ENCODE data around the gene RNF175. TPM values are rescaled to one million over a fixed set of nuclear protein-coding genes. Genes with fewer than 3 reads are reported as not detected.

The RNF175 gene
- total RNA-seq, 4 donors from 2014 or later, result 0.96 TPM; not detected in 3

DNA sequence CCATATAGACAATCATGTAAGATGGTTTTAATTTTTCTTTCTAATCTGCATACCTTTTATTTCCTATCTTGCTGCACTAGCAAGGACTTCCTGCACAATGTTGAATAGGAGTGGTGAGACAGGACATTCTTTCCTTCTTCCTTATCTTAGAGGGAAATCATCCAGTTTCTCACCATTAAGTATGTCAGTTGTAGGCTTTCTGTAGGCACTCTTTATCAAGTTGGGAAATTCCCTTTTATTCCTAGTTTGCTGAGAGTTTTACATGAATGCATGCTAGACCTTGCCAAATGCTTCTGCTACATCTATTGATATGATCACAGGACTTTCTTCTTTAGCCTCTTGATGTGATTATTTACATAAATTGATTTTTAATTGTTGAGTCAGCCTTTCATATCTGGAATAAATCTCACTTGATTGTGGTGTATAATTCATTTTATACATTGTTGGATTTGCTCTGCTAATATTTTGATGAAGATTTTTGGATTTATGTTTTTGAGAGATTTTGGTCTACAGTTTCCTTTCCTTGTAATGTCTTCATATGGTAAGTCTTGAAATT, 23.8 kb downstream of the RNF175 start:
- in situ Hi-C loops (cut with MboI; ENCODE audit: low pct_ligation_motif_present in 1 of 4, low pct_unique_long_range_greater_than_20kb in 1 of 4, low sequenced_read_pairs in 3 of 4) (no loop called here), intact Hi-C loops (cut with DNase I; ENCODE audit: low total_unique reads) (no loop called here)
- no peak overlapping the region for H3K27ac ChIP-seq

GRCh38 chr4:153733751-153734448, 25.9 kb downstream of the RNF175 start:
- no peaks in the 10 kb centered on the region for H3K36me3 ChIP-seq
- intact Hi-C loops (cut with DNase I; ENCODE audit: low total_unique reads) (loop anchor here (5.0 kb wide), 1 partner anchor 1013 kb away; no protein-coding TSS in a partner anchor), in situ Hi-C loops (cut with MboI; ENCODE audit: low pct_ligation_motif_present in 1 of 4, low pct_unique_long_range_greater_than_20kb in 1 of 4, low sequenced_read_pairs in 3 of 4) (no loop called here)
- WGBS, 2 donors (ENCODE audit: low coverage in 1 of 2), result 53 to 55% methylated on average over 4 of the region's 4 CpGs
- no peak for DNase-seq
- no peaks in the 10 kb centered on the region for H3K27me3 ChIP-seq
- H3K27ac ChIP-seq, result no peak overlapping the region
- no peak for TF ChIP-seq CTCF (IDR thresholded peaks at IDR 0.05)
- TF ChIP-seq POLR2AphosphoS5 (IDR thresholded peaks at IDR 0.05), result no peak
- TF ChIP-seq POLR2A (IDR thresholded peaks at IDR 0.05), result no peak
- no peak for TF ChIP-seq EP300 (IDR thresholded peaks at IDR 0.05; ENCODE audit: low read depth)
- no peaks in the 10 kb centered on the region for H3K9me3 ChIP-seq
- H3K4me3 ChIP-seq, result no peak overlapping the region
- H3K4me1 ChIP-seq, result no peaks in the 10 kb centered on the region

More for the DNA sequence above, 23.8 kb downstream of the RNF175 start:
- no peak for DNase-seq
- H3K4me1 ChIP-seq, result no peaks in the 10 kb centered on the region
- TF ChIP-seq POLR2AphosphoS5 (IDR thresholded peaks at IDR 0.05), result no peak
- no peak for TF ChIP-seq EP300 (IDR thresholded peaks at IDR 0.05; ENCODE audit: low read depth)
- TF ChIP-seq CTCF (IDR thresholded peaks at IDR 0.05), result no peak
- TF ChIP-seq POLR2A (IDR thresholded peaks at IDR 0.05), result no peak
- no peaks in the 10 kb centered on the region for H3K36me3 ChIP-seq
- H3K9me3 ChIP-seq, result peaks cover 0 to 2% of the 10 kb centered on the region in 2 donors
- no peak overlapping the region for H3K4me3 ChIP-seq
- peaks cover 4% of the 10 kb centered on the region for H3K27me3 ChIP-seq

GRCh38 chr4:153731239-153731638, 28.6 kb downstream of the RNF175 start:
- DNase-seq, result no peak
- Histone ChIP-seq H3K27me3 (no peaks in the 10 kb centered on the region), H3K4me3 (no peak overlapping the region), H3K36me3 (no peaks in the 10 kb centered on the region), H3K9me3 (no peaks in the 10 kb centered on the region), H3K27ac (no peak overlapping the region), H3K4me1 (no peaks in the 10 kb centered on the region)
- in situ Hi-C loops (cut with MboI; ENCODE audit: low pct_ligation_motif_present in 1 of 4, low pct_unique_long_range_greater_than_20kb in 1 of 4, low sequenced_read_pairs in 3 of 4), result no loop called here
- intact Hi-C loops (cut with DNase I; ENCODE audit: low total_unique reads), result loop anchor here (5.0 kb wide), 1 partner anchor 1016 kb away; no protein-coding TSS in a partner anchor
- TF ChIP-seq POLR2A (IDR thresholded peaks at IDR 0.05), result no peak
- no peak for TF ChIP-seq CTCF (IDR thresholded peaks at IDR 0.05)
- TF ChIP-seq POLR2AphosphoS5 (IDR thresholded peaks at IDR 0.05), result no peak
- TF ChIP-seq EP300 (IDR thresholded peaks at IDR 0.05; ENCODE audit: low read depth), result no peak
- WGBS, 2 donors (ENCODE audit: low coverage in 1 of 2), result 40 to 47% methylated on average over 3 of the region's 3 CpGs

DNA sequence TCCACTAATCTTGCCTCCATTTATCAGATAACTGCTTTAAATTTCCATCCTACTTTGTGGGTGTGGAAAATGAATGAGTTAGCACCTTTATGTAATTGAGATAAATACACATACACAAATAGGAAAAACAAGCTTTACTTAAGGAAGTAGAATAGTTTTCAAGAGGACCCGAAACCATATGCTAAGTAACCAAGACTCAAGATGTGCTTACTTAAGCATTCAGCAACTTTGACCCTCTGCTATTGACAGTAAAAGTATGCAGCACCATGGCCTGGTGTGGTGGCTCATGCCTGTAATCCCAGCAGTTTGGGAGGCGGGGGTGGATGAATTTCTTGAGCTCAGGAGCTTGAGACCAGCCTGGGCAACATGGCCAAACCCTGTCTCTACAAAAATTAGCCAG, 29.9 kb downstream of the RNF175 start:
- H3K9me3 ChIP-seq, result no peaks in the 10 kb centered on the region
- no peak overlapping the region for H3K4me3 ChIP-seq
- in situ Hi-C loops (cut with MboI; ENCODE audit: low pct_ligation_motif_present in 1 of 4, low pct_unique_long_range_greater_than_20kb in 1 of 4, low sequenced_read_pairs in 3 of 4) (no loop called here), intact Hi-C loops (cut with DNase I; ENCODE audit: low total_unique reads) (loop anchor here (5.0 kb wide), 1 partner anchor 1017 kb away; no protein-coding TSS in a partner anchor)
- no peak overlapping the region for H3K27ac ChIP-seq
- DNase-seq, result no peak
- H3K4me1 ChIP-seq, result no peaks in the 10 kb centered on the region
- H3K27me3 ChIP-seq, result no peaks in the 10 kb centered on the region
- no peaks in the 10 kb centered on the region for H3K36me3 ChIP-seq
- WGBS, 2 donors (ENCODE audit: low coverage in 1 of 2), result 67 to 78% methylated on average over 1 to 2 of the region's 2 CpGs
- TF ChIP-seq POLR2AphosphoS5 (IDR thresholded peaks at IDR 0.05) (no peak), EP300 (IDR thresholded peaks at IDR 0.05; ENCODE audit: low read depth) (no peak), CTCF (IDR thresholded peaks at IDR 0.05) (no peak), POLR2A (IDR thresholded peaks at IDR 0.05) (no peak)

Data from transverse colon (tissue), 4 donors.